Neural cell (in vitro differentiated cells): Measurements from ENCODE around the gene USP36.

ENCODE experiments used
- EZH2 ChIP-seq: fragments of 200-600, 300-800 bp; shearing (Covaris generic), sonication (generic); IDR thresholded peaks from 2 replicates; pipeline ENCODE4 v1.6.1; 2014; ENCODE audit warnings: antibody characterized with exemption, low read length, borderline replicate concordance, mild to moderate bottlenecking; ENCODE audit not compliant: insufficient read depth, poor library complexity, severe bottlenecking
- TF ChIP-seq, protein P1 (sequence below): fragments of 450-650 bp; IDR thresholded peaks from 2 replicates; pipeline ENCODE4 v1.5.1; 2014; ENCODE audit warnings: antibody characterized with exemption, mild to moderate bottlenecking, moderate library complexity; ENCODE audit not compliant: poor library complexity, severe bottlenecking

DNA sequence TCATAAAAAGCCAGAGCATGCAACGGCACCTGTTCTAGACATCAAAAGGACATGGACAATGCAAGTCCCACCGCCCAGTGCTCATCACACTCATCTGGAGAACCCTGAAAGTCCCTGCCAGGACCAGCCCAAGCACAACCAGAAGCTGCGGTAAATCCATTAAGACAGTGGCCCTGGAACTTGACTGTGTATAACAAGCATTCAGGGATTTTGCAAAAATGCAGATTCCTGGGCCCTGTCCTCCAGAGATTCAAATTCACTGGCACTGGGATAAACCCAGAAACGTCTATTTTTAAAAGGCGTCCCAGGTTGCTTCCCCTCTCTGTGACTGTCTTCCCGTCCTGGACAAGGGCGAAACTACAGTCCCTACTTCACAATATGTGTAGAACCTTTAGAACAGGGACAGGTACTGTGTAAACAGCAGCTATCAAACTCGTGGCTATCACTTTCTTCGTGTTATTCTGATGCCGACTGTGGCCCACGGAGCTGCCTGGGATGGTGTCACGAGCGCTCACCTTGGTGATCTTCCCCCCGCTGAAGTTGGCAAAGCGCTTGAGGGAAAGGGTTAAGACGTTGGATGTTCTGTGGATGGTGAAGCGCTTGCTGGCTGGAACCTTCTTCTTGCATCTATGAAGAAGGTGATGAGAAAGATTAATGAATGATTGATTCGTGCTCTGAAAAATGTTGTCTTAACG is 22.3 kb downstream of the USP36 start:
- TF ChIP-seq, protein P1, sequence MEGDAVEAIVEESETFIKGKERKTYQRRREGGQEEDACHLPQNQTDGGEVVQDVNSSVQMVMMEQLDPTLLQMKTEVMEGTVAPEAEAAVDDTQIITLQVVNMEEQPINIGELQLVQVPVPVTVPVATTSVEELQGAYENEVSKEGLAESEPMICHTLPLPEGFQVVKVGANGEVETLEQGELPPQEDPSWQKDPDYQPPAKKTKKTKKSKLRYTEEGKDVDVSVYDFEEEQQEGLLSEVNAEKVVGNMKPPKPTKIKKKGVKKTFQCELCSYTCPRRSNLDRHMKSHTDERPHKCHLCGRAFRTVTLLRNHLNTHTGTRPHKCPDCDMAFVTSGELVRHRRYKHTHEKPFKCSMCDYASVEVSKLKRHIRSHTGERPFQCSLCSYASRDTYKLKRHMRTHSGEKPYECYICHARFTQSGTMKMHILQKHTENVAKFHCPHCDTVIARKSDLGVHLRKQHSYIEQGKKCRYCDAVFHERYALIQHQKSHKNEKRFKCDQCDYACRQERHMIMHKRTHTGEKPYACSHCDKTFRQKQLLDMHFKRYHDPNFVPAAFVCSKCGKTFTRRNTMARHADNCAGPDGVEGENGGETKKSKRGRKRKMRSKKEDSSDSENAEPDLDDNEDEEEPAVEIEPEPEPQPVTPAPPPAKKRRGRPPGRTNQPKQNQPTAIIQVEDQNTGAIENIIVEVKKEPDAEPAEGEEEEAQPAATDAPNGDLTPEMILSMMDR: no peak
- TF ChIP-seq EZH2: no peak
